GM18502 (cell line): ENCODE data around the gene OR2H2.

Experiments used
- ATAC-seq: cut with Tn5 transposase; IDR thresholded peaks from one replicate; pipeline ENCODE4 v1.9.1; 2021; ENCODE audit warnings: mild to moderate bottlenecking; ENCODE audit not compliant: unreplicated experiment, poor library complexity

OR2H2 gene

GRCh38 chr6:29627755-29628418, 43.0 kb downstream of the OR2H2 start:
- no peak for ATAC-seq

- no peak for ATAC-seq
Observed at GRCh38 chr6:29628419-29629281, 43.7 kb downstream of the OR2H2 start.

- ATAC-seq: no peak
Observed at GRCh38 chr6:29629571-29629970, 44.6 kb downstream of the OR2H2 start.

GRCh38 chr6:29630315-29630714, 45.4 kb downstream of the OR2H2 start:
- no peak for ATAC-seq

- no peak for ATAC-seq
Observed at GRCh38 chr6:29631209-29631810, 46.4 kb downstream of the OR2H2 start.

- ATAC-seq: peak; percentile 32
Observed at GRCh38 chr6:29631860-29632731, 47.2 kb downstream of the OR2H2 start.

GRCh38 chr6:29632789-29633533, 48.0 kb downstream of the OR2H2 start, which contains the start of gene GABBR1:
Gene GABBR1, minus strand, starts transcription at chr6:29633183. Its CDS starts 798 bp downstream, at chr6:29632385.
- peak; percentile 85 for ATAC-seq

- no peak for ATAC-seq
Observed at GRCh38 chr6:29633534-29633905, 48.6 kb downstream of the OR2H2 start.

GRCh38 chr6:29637247-29637646, 52.3 kb downstream of the OR2H2 start:
- ATAC-seq: no peak
